CD14-positive monocyte (primary cell): ENCODE measurements around the gene FUZ. TPM values are rescaled to one million over a fixed set of nuclear protein-coding genes. Genes with fewer than 3 reads are reported as not detected.

Experiments
- DNase-seq, 3 donors: peaks; one replicate each; pipeline ENCODE4 v3.0.0-alpha.2; 2011 to 2022
- H2AFZ ChIP-seq: 2 replicates; pipeline ENCODE4 v1.6.0; 2012; ENCODE audit warnings: mild to moderate bottlenecking, low read depth, low read length, inconsistent platforms; ENCODE audit not compliant: insufficient read depth, poor library complexity, severe bottlenecking
- H3K27ac ChIP-seq, 2 donors: 1 replicate in 1 of 2; 2 replicates in 1 of 2; pipeline ENCODE4 v1.5.1; 2012 to 2013; ENCODE audit warnings: low read length in 2 of 2, control low read depth in 1 of 2, inconsistent platforms in 1 of 2, low read depth in 1 of 2, mild to moderate bottlenecking in 1 of 2
- H3K27me3 ChIP-seq, 2 donors: one replicate each; pipeline versions ENCODE4 v1.6.0 to v1.6.1; 2011 to 2013; ENCODE audit warnings: low read length in 2 of 2; ENCODE audit not compliant: control insufficient read depth in 2 of 2, insufficient read depth in 2 of 2
- H3K36me3 ChIP-seq, 2 donors: replicated peaks in 1 of 2; 1 replicate in 1 of 2; 2 replicates in 1 of 2; pipeline versions ENCODE4 v1.5.1 to v1.6.1; 2012 to 2013; ENCODE audit warnings: low read length in 2 of 2, control low read depth in 1 of 2, inconsistent platforms in 1 of 2, mild to moderate bottlenecking in 1 of 2; ENCODE audit not compliant: insufficient read depth in 2 of 2, control insufficient read depth in 1 of 2
- H3K4me1 ChIP-seq, 2 donors: 1 replicate in 1 of 2; 2 replicates in 1 of 2; pipeline versions ENCODE4 v1.5.1 to v1.6.1; 2012 to 2013; ENCODE audit warnings: low read length in 2 of 2, control low read depth in 1 of 2, inconsistent platforms in 1 of 2, mild to moderate bottlenecking in 1 of 2, moderate library complexity in 1 of 2; ENCODE audit not compliant: insufficient read depth in 2 of 2, control insufficient read depth in 1 of 2
- H3K4me2 ChIP-seq: replicated peaks from 2 replicates; pipeline ENCODE3; 2012; ENCODE audit warnings: low read length, moderate library complexity, mild to moderate bottlenecking; ENCODE audit not compliant: poor library complexity, severe bottlenecking; ENCODE audit errors: extremely low read depth
- H3K4me3 ChIP-seq, 3 experiments: fragments of 200-600 bp in 1 of 3; sonication (generic) in 1 of 3; replicated peaks in 1 of 3; 1 replicate in 2 of 3; 2 replicates in 1 of 3; pipeline ENCODE4 v1.5.1; 2011 to 2013; ENCODE audit warnings: low read length in 3 of 3, mild to moderate bottlenecking in 3 of 3, control low read depth in 2 of 3, low read depth in 2 of 3, inconsistent platforms in 1 of 3, moderate library complexity in 1 of 3
- H3K79me2 ChIP-seq: 2 replicates; pipeline ENCODE4 v1.6.0; 2012; ENCODE audit warnings: mild to moderate bottlenecking, control low read depth, inconsistent platforms, low read length, moderate library complexity; ENCODE audit not compliant: insufficient read depth
- H3K9ac ChIP-seq: 2 replicates; pipeline ENCODE4 v1.6.0; 2017; ENCODE audit warnings: low read length, mild to moderate bottlenecking; ENCODE audit not compliant: insufficient read depth, poor library complexity, severe bottlenecking
- H3K9me3 ChIP-seq, 2 donors: replicated peaks in 1 of 2; 1 replicate in 1 of 2; 2 replicates in 1 of 2; pipeline versions ENCODE4 v1.5.1 to v1.6.1; 2012 to 2013; ENCODE audit warnings: low read length in 2 of 2, control low read depth in 1 of 2; ENCODE audit not compliant: control insufficient read depth in 1 of 2, insufficient read depth in 1 of 2
- H4K20me1 ChIP-seq: 2 replicates; pipeline ENCODE4 v1.6.0; 2012; ENCODE audit warnings: mild to moderate bottlenecking, low read length, control low read depth, moderate library complexity; ENCODE audit not compliant: insufficient read depth
- H3K27ac Mint-ChIP-seq, 7 donors: one replicate each; pipeline ENCODE4 v1.8.0; 2020; ENCODE audit warnings: mild to moderate bottlenecking in 7 of 7, mixed read lengths in 7 of 7, moderate library complexity in 6 of 7, inconsistent platforms in 2 of 7
- H3K27me3 Mint-ChIP-seq, 3 donors: one replicate each; pipeline ENCODE4 v1.8.0; 2021 to 2022; ENCODE audit warnings: low read depth in 3 of 3, mild to moderate bottlenecking in 3 of 3, mixed read lengths in 3 of 3, moderate library complexity in 3 of 3, inconsistent platforms in 1 of 3
- H3K36me3 Mint-ChIP-seq, 2 donors: one replicate each; pipeline ENCODE4 v1.8.0; 2020; ENCODE audit warnings: mixed read lengths in 2 of 2, inconsistent platforms in 1 of 2, mild to moderate bottlenecking in 1 of 2
- H3K4me1 Mint-ChIP-seq: one replicate; pipeline ENCODE4 v1.8.0; 2020; ENCODE audit warnings: mild to moderate bottlenecking, mixed read lengths
- H3K4me3 Mint-ChIP-seq, 2 donors: one replicate each; pipeline ENCODE4 v1.8.0; 2020; ENCODE audit warnings: mild to moderate bottlenecking in 2 of 2, mixed read lengths in 2 of 2, moderate library complexity in 1 of 2
- H3K9me3 Mint-ChIP-seq, 7 donors: one replicate each; pipeline ENCODE4 v1.8.0; 2020 to 2022; ENCODE audit warnings: mixed read lengths in 7 of 7, mild to moderate bottlenecking in 6 of 7, moderate library complexity in 6 of 7, inconsistent platforms in 2 of 7
- CTCF ChIP-seq: fragments of 200-600 bp; IDR thresholded peaks from one replicate; pipeline ENCODE4 v1.8.0; 2022; ENCODE audit warnings: antibody characterized with exemption, mild to moderate bottlenecking
- WGBS: methylation state at CpG from one replicate; pipeline ENCODE4 v1.1.5; 2013; ENCODE audit warnings: missing lambda C conversion rate; ENCODE audit not compliant: insufficient coverage; 5-methylcytosine and 5-hydroxymethylcytosine counted together
- intact Hi-C, 2 donors: fragments of 100-400 bp; cut with micrococcal nuclease; formaldehyde crosslinking; loops; one replicate each; pipeline versions ENCODE4 v1.15.0 to v1.15.1; 2023
- polyA plus RNA-seq, 3 donors: library from polyadenylated mRNA; depleted of rRNA in 1 of 3; unstranded in 2 of 3; stranded (reverse) in 1 of 3; fragments of 300-500 nt in 2 of 3; fragments of >200 nt in 1 of 3; fragmentation: Illumina TruSeq in 2 of 3; gene quantifications; 1 replicate in 2 of 3; 2 replicates in 1 of 3; pipeline ENCODE4 v1.2.3, GENCODE V29; 2012 to 2021

FUZ gene
- polyA plus RNA-seq, 3 donors = 5.3 to 16.7 (median 5.3) TPM

- DNase-seq = no peak
- 97% methylated on average over 13 of the region's 18 CpGs for WGBS
- no peaks in the 10 kb centered on the region for H3K79me2 ChIP-seq
- H3K36me3 ChIP-seq = peaks cover 62 to 70% of the 10 kb centered on the region in 2 donors
- H3K27me3 Mint-ChIP-seq = no peaks in the 10 kb centered on the region
- H2AFZ ChIP-seq = no peak overlapping the region
- no peak for TF ChIP-seq CTCF
- no peak overlapping the region for H3K27ac ChIP-seq
- no peaks in the 10 kb centered on the region for H3K27me3 ChIP-seq
- peaks cover 0 to 3% (median 0%) of the 10 kb centered on the region in 7 donors for H3K9me3 Mint-ChIP-seq
- no peak overlapping the region for H3K27ac Mint-ChIP-seq
- H3K9ac ChIP-seq = no peak overlapping the region
- H3K4me1 Mint-ChIP-seq = peaks cover 5% of the 10 kb centered on the region
- H3K9me3 ChIP-seq = no peaks in the 10 kb centered on the region
- no peak overlapping the region for H3K4me2 ChIP-seq
- no peak overlapping the region for H3K4me3 ChIP-seq
- intact Hi-C loops = no loop called here
- H3K4me1 ChIP-seq = peaks cover 3 to 8% of the 10 kb centered on the region in 2 donors
- H3K4me3 Mint-ChIP-seq = no peak overlapping the region
- H4K20me1 ChIP-seq = peaks cover 4% of the 10 kb centered on the region
- peaks cover 54 to 62% of the 10 kb centered on the region in 2 donors for H3K36me3 Mint-ChIP-seq
Observed at GRCh38 chr19:49838885-49839588, 25.9 kb upstream of the FUZ start.

- Histone ChIP-seq H2AFZ (no peak overlapping the region), H3K9me3 (no peaks in the 10 kb centered on the region), H3K79me2 (no peaks in the 10 kb centered on the region), H3K4me2 (no peak overlapping the region), H3K27me3 (no peaks in the 10 kb centered on the region), H3K9ac (no peak overlapping the region), H3K4me1 (peaks cover 6 to 7% of the 10 kb centered on the region in 2 donors), H3K36me3 (peaks cover 68 to 86% of the 10 kb centered on the region in 2 donors), H3K4me3 (no peak overlapping the region), H3K27ac (no peak overlapping the region), H4K20me1 (peaks cover 6% of the 10 kb centered on the region)
- no peaks in the 10 kb centered on the region for H3K27me3 Mint-ChIP-seq
- intact Hi-C loops = no loop called here
- DNase-seq = no peak
- H3K4me3 Mint-ChIP-seq = no peak overlapping the region
- TF ChIP-seq CTCF = no peak
- peaks cover 9% of the 10 kb centered on the region for H3K4me1 Mint-ChIP-seq
- 99% methylated on average over 9 of the region's 9 CpGs for WGBS
- no peak overlapping the region for H3K27ac Mint-ChIP-seq
- H3K9me3 Mint-ChIP-seq = peaks cover 0 to 3% (median 0%) of the 10 kb centered on the region in 7 donors
- peaks cover 69 to 78% of the 10 kb centered on the region in 2 donors for H3K36me3 Mint-ChIP-seq
Observed at GRCh38 chr19:49837425-49837824, 24.3 kb upstream of the FUZ start.
